HepG2 (cell line): Measurements from ENCODE around the gene WDR45B. TPM values are rescaled to one million over a fixed set of nuclear protein-coding genes. Genes with fewer than 3 reads are reported as not detected.

Source experiments
- AGO2 ChIP-seq: fragments of 200-400 bp; formaldehyde crosslinking; optimal IDR thresholded peaks from 2 replicates; pipeline ENCODE3; 2017; ENCODE audit warnings: mild to moderate bottlenecking, low read depth, low read length, moderate library complexity
- ARNT2 ChIP-seq: sonication (generic); formaldehyde crosslinking; IDR thresholded peaks from 2 replicates; pipeline ENCODE4 v1.8.0; 2022; ENCODE audit warnings: mild to moderate bottlenecking, low read depth, missing genetic modification reagents, moderate library complexity
- FOSL2 ChIP-seq: sonication (generic); formaldehyde crosslinking; IDR thresholded peaks from 2 replicates; pipeline ENCODE4 v1.4.0; 2020; ENCODE audit warnings: missing genetic modification reagents
- FOXO1 ChIP-seq: sonication (generic); formaldehyde crosslinking; IDR thresholded peaks from 2 replicates; pipeline ENCODE4 v1.4.0; 2020; ENCODE audit warnings: missing genetic modification reagents
- GATAD1 ChIP-seq: IDR thresholded peaks from 2 replicates; pipeline ENCODE4 v1.6.1; 2016; ENCODE audit warnings: missing genetic modification reagents, missing compliant biosample characterization
- GATAD2A ChIP-seq: IDR thresholded peaks from 2 replicates; pipeline ENCODE4 v1.6.1; 2016
- MED1 ChIP-seq: sonication (generic); formaldehyde crosslinking; IDR thresholded peaks from 2 replicates; pipeline ENCODE4 v1.4.0; 2020; ENCODE audit warnings: missing genetic modification reagents
- MYC ChIP-seq: sonication (generic); formaldehyde crosslinking; IDR thresholded peaks from 2 replicates; pipeline ENCODE4 v1.9.0; 2021; ENCODE audit warnings: missing genetic modification reagents, borderline replicate concordance
- PCBP1 ChIP-seq: fragments of 200-400 bp; formaldehyde crosslinking; IDR thresholded peaks from 2 replicates; pipeline ENCODE4 v1.6.1; 2017; ENCODE audit warnings: mild to moderate bottlenecking, low read depth, low read length, borderline replicate concordance
- PRMT3 ChIP-seq: sonication (generic); formaldehyde crosslinking; IDR thresholded peaks from 2 replicates; pipeline ENCODE4 v1.8.1; 2022; ENCODE audit warnings: low read depth, mild to moderate bottlenecking, moderate library complexity, missing genetic modification reagents, borderline replicate concordance
- SMARCE1 ChIP-seq: fragments of 450-650 bp; IDR thresholded peaks from 2 replicates; pipeline ENCODE4 v1.6.1; 2017; ENCODE audit warnings: borderline replicate concordance
- SP5 ChIP-seq: IDR thresholded peaks from 2 replicates; pipeline ENCODE4 v1.6.1; 2016; ENCODE audit warnings: low read depth, borderline replicate concordance
- SPEN ChIP-seq: sonication (generic); formaldehyde crosslinking; IDR thresholded peaks from 2 replicates; pipeline ENCODE4 v1.5.1; 2020; ENCODE audit warnings: low read depth, mild to moderate bottlenecking, missing genetic modification reagents
- SRSF4 ChIP-seq: fragments of 200-400 bp; formaldehyde crosslinking; IDR thresholded peaks from one replicate; pipeline ENCODE4 v1.6.1; 2018; ENCODE audit warnings: mild to moderate bottlenecking, low read depth, low read length, moderate library complexity; ENCODE audit not compliant: poor library complexity, severe bottlenecking
- SRSF9 ChIP-seq: fragments of 200-400 bp; formaldehyde crosslinking; IDR thresholded peaks from 2 replicates; pipeline ENCODE4 v1.6.1; 2018; ENCODE audit warnings: borderline replicate concordance, mild to moderate bottlenecking, low read depth, low read length; ENCODE audit not compliant: insufficient read depth, poor library complexity, severe bottlenecking
- TBX2 ChIP-seq: sonication (generic); formaldehyde crosslinking; IDR thresholded peaks from 2 replicates; pipeline ENCODE4 v1.5.0; 2020; ENCODE audit warnings: missing genetic modification reagents, mild to moderate bottlenecking, borderline replicate concordance
- TBX3 ChIP-seq: fragments of 450-650 bp; IDR thresholded peaks from 2 replicates; pipeline ENCODE4 v1.6.1; 2017; ENCODE audit warnings: antibody characterized with exemption, mild to moderate bottlenecking, inconsistent platforms, borderline replicate concordance
- ZKSCAN1 ChIP-seq: fragments of 150-350 bp; IDR thresholded peaks from 2 replicates; pipeline ENCODE4 v1.6.1; 2014; ENCODE audit warnings: low read length
- ZMYM3 ChIP-seq: sonication (generic); formaldehyde crosslinking; IDR thresholded peaks from 2 replicates; pipeline ENCODE4 v1.5.1; 2020; ENCODE audit warnings: mild to moderate bottlenecking, missing genetic modification reagents
- ZNF264 ChIP-seq: sonication (generic); formaldehyde crosslinking; IDR thresholded peaks from 2 replicates; pipeline ENCODE4 v1.4.0; 2020; ENCODE audit warnings: missing genetic modification reagents
- ZNF546 ChIP-seq: sonication (generic); formaldehyde crosslinking; conservative IDR thresholded peaks from 2 replicates; pipeline ENCODE4 v1.8.1; 2023; ENCODE audit warnings: mild to moderate bottlenecking, missing genetic modification reagents
- ZNF549 ChIP-seq: sonication (generic); formaldehyde crosslinking; IDR thresholded peaks from 2 replicates; pipeline ENCODE4 v1.5.0; 2020; ENCODE audit warnings: missing genetic modification reagents
- ZNF567 ChIP-seq: sonication (generic); formaldehyde crosslinking; IDR thresholded peaks from 2 replicates; pipeline ENCODE4 v1.8.1; 2023; ENCODE audit warnings: mild to moderate bottlenecking, missing genetic modification reagents, borderline replicate concordance
- ZNF775 ChIP-seq: sonication (generic); formaldehyde crosslinking; IDR thresholded peaks from 2 replicates; pipeline ENCODE4 v1.4.0; 2020; ENCODE audit warnings: missing genetic modification reagents, mild to moderate bottlenecking, moderate library complexity, borderline replicate concordance
- polyA plus RNA-seq, 8 experiments: library from polyadenylated mRNA; depleted of rRNA in 3 of 8; stranded (reverse) in 7 of 8; unstranded in 1 of 8; fragments of >200 nt; fragmentation: Illumina TruSeq in 4 of 8; extraction: Trizol in 4 of 8; gene quantifications; 2 replicates each; pipeline versions ENCODE4 v1.2.1 to v1.2.3, GENCODE V29; 2011 to 2016; ENCODE audit warnings: low read depth in 4 of 8, missing spikeins in 1 of 8, mixed read lengths in 1 of 8; ENCODE audit not compliant: insufficient read depth in 1 of 8
- total RNA-seq, 5 experiments: library from RNA; depleted of rRNA; stranded (reverse); fragments of >200 nt; fragmentation: Illumina TruSeq; extraction: Trizol; gene quantifications; 2 replicates each; pipeline ENCODE4 v1.2.3, GENCODE V29; 2016; ENCODE audit warnings: low read depth in 1 of 5
- TF ChIP-seq, protein P1 (sequence below): sonication (generic); formaldehyde crosslinking; IDR thresholded peaks from 2 replicates; pipeline ENCODE4 v1.4.0; 2020; ENCODE audit warnings: missing genetic modification reagents
- TF ChIP-seq, protein P2 (sequence below): sonication (generic); formaldehyde crosslinking; IDR thresholded peaks from 2 replicates; pipeline ENCODE4 v1.8.0; 2022; ENCODE audit warnings: low read depth, missing genetic modification reagents
- TF ChIP-seq, protein P3 (sequence below): sonication (generic); formaldehyde crosslinking; IDR thresholded peaks from 2 replicates; pipeline ENCODE4 v1.8.0; 2022; ENCODE audit warnings: mild to moderate bottlenecking, missing genetic modification reagents, moderate library complexity

Gene WDR45B
- total and polyA plus RNA-seq, 2 of the 13 experiments (the other 11 are each of a cell fraction or from before 2014, with no cell fraction given) = 86.2 to 155 TPM

DNA sequence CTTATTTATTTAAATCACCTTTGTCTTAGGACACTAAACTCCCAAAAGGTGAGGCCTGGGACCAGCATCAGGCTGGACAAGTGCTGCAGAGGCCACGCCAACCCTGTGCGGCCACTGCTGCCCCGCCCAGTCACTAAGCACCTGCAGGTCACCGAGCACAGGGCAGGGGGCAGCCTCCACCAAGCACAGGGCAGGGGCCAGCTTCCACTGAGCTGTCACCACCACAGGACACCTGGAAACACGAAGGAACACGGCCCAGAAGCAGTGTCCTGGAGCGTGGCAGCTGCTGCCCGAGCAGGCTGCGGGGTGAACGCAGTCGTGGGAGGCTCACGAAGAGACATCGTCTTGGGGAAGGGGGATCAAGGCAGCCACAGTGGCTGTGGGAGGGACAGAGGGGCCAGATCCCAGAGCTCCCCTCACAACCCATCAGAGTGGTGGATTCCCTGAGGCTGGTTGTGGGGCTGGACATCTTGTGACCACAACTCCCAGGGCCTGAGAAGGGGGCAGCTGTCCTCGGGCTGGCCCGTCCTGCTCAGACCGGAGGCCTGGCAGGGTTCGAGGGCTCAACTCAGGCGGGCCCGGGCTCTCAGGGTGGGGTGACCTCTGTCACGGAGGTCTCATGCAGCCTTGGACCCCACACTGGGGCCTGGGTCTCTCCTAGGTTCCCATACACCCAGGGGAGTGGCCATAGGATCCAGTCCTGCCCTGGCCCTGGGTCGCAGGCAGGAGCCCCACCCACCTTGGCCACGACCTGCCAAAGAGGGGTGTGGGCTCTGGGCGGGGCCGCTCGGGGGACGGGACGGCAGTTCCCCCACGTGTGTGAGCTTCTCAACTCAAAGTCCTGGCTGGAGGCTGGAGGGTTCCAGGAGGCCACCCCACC, 31.6 kb upstream of the WDR45B start (continued):
- TF ChIP-seq, protein P1, sequence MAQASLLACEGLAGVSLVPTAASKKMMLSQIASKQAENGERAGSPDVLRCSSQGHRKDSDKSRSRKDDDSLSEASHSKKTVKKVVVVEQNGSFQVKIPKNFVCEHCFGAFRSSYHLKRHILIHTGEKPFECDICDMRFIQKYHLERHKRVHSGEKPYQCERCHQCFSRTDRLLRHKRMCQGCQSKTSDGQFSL (CRISPR knock-in tag) = no peak
- 0 out of 2 replicates have a peak, but pooled peaks have one; percentile 38 for TF ChIP-seq GATAD2A (CRISPR knock-in tag)
- no peak for TF ChIP-seq AGO2
- no peak for TF ChIP-seq ZNF546 (CRISPR knock-in tag)
- TF ChIP-seq SRSF9 = no peak
- TF ChIP-seq FOXO1 (CRISPR knock-in tag) = 0 out of 2 replicates have a peak, but pooled peaks have one; percentile 15
- TF ChIP-seq ZKSCAN1 = no peak
- no peak for TF ChIP-seq SPEN
- no peak for TF ChIP-seq ZNF567 (CRISPR knock-in tag)
- 0 out of 2 replicates have a peak, but pooled peaks have one; percentile 31 for TF ChIP-seq PCBP1
- 0 out of 2 replicates have a peak, but pooled peaks have one; percentile 22 for TF ChIP-seq TBX2 (CRISPR knock-in tag)
- TF ChIP-seq MED1 (CRISPR knock-in tag) = 0 out of 2 replicates have a peak, but pooled peaks have one; percentile 31
- TF ChIP-seq FOSL2 (CRISPR knock-in tag) = peak; percentile 16; the same call in 1 of the 2 replicates
- no peak for TF ChIP-seq ZNF775 (CRISPR knock-in tag)
- TF ChIP-seq PRMT3 (CRISPR knock-in tag) = no peak
- no peak for TF ChIP-seq SRSF4
- no peak for TF ChIP-seq ARNT2 (CRISPR knock-in tag)
- TF ChIP-seq ZMYM3 = 0 out of 2 replicates have a peak, but pooled peaks have one; percentile 35
- TF ChIP-seq ZNF549 (CRISPR knock-in tag) = no peak
- TF ChIP-seq SP5 (CRISPR knock-in tag) = peak; percentile 85
- TF ChIP-seq ZNF264 (CRISPR knock-in tag) = no peak
- TF ChIP-seq, protein P2, sequence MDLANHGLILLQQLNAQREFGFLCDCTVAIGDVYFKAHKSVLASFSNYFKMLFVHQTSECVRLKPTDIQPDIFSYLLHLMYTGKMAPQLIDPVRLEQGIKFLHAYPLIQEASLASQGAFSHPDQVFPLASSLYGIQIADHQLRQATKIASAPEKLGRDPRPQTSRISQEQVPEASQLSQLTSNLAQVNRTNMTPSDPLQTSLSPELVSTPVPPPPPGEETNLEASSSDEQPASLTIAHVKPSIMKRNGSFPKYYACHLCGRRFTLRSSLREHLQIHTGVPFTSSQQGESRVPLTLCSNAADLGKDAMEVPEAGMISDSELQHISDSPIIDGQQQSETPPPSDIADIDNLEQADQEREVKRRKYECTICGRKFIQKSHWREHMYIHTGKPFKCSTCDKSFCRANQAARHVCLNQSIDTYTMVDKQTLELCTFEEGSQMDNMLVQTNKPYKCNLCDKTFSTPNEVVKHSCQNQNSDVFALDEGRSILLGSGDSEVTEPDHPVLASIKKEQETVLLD (CRISPR knock-in tag) = no peak
- TF ChIP-seq, protein P3, sequence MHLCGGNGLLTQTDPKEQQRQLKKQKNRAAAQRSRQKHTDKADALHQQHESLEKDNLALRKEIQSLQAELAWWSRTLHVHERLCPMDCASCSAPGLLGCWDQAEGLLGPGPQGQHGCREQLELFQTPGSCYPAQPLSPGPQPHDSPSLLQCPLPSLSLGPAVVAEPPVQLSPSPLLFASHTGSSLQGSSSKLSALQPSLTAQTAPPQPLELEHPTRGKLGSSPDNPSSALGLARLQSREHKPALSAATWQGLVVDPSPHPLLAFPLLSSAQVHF (CRISPR knock-in tag) = no peak
- no peak for TF ChIP-seq SMARCE1
- TF ChIP-seq GATAD1 (CRISPR knock-in tag) = no peak
- TF ChIP-seq MYC (CRISPR knock-in tag) = peak; percentile 42; the same call in 1 of the 2 replicates
- TF ChIP-seq TBX3 = no peak
